Measurements from ENCODE around the gene TRIM3. TPM values are rescaled to one million over a fixed set of nuclear protein-coding genes. Genes with fewer than 3 reads are reported as not detected.

Gene TRIM3
- total RNA-seq, 1 experiment from 2014 or later: 14.4 TPM

DNA sequence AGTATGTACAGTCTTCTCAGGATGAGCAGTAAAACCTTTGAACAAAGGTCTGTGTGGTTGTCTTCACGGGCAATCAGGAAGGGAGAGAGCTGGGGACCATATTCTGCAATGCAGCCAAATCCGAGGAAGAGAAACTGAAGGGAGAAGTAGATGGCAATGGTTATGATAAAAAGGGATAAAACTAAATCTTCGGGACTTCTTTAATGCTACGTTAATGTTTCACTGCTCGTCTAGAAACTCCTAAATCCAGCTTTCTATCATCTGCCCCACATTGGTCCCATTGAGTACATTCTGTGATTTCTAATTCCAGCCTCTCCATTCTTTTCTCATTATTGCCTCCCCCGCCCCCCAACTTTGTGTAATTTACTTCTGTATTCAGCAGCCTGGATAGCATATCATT, 9.3 kb upstream of the TRIM3 start:
- Histone ChIP-seq H3K4ac (ENCODE audit: low read depth, low read length) (no peak overlapping the region), H3K9me3 (ENCODE audit: control insufficient read depth, low read depth, low read length) (no peaks in the 10 kb centered on the region), H3K9ac (ENCODE audit: extremely low read depth, insufficient read length, low read length) (no peak overlapping the region), H3K27me3 (ENCODE audit: insufficient read depth, low read length) (no peaks in the 10 kb centered on the region), H2BK120ac (ENCODE audit: low read depth, low read length, poor library complexity, severe bottlenecking) (no peak overlapping the region), H2BK5ac (ENCODE audit: insufficient read length, low read length) (no peak overlapping the region), H2AFZ (ENCODE audit: low read length) (no peak overlapping the region), H2BK20ac (ENCODE audit: low read depth, low read length, poor library complexity, severe bottlenecking) (no peak overlapping the region), H3K18ac (ENCODE audit: insufficient read length, low read depth, low read length) (no peak overlapping the region), H4K5ac (ENCODE audit: insufficient read length, low read depth, low read length) (no peak overlapping the region), H3K79me2 (ENCODE audit: insufficient read depth, low read length) (peaks cover 18% of the 10 kb centered on the region; the same call in 1 of the 2 replicates), H3T11ph (ENCODE audit: low read length) (no peak overlapping the region), H3K14ac (ENCODE audit: insufficient read depth, low read length) (no peak overlapping the region), H2BK12ac (ENCODE audit: insufficient read length, low read depth, low read length) (no peak overlapping the region), H4K8ac (replicated peaks; ENCODE audit: insufficient read length, low read depth, low read length) (no peak overlapping the region), H2AK5ac (ENCODE audit: insufficient read length, low read length) (no peak overlapping the region), H3K4me2 (ENCODE audit: insufficient read depth, insufficient read length, low read length) (peak overlapping the region; percentile 80), H3K56ac (ENCODE audit: insufficient read length, low read depth, low read length) (no peak overlapping the region), H2BK15ac (ENCODE audit: low read depth, low read length) (no peak overlapping the region), H4K20me1 (ENCODE audit: control insufficient read depth, insufficient read depth, insufficient read length) (no peaks in the 10 kb centered on the region), H4K91ac (ENCODE audit: insufficient read length, low read depth, low read length) (no peak overlapping the region), H3K27ac (ENCODE audit: insufficient read length, low read depth, low read length) (no peak overlapping the region), H3K23me2 (ENCODE audit: insufficient read length, low read depth, low read length, poor library complexity, severe bottlenecking) (peaks cover 13% of the 10 kb centered on the region), H3K79me1 (ENCODE audit: insufficient read depth, low read depth, low read length, poor library complexity, severe bottlenecking) (peaks cover 16% of the 10 kb centered on the region), H3K4me1 (ENCODE audit: insufficient read depth, low read length) (no peaks in the 10 kb centered on the region; the same call in 1 of the 2 replicates), H3K23ac (ENCODE audit: insufficient read length, low read depth, low read length) (no peak overlapping the region)
- Mint-ChIP-seq H3K9me3 (no peaks in the 10 kb centered on the region), H3K27ac (peak overlapping the region in 1 of 3 experiments; percentile 62; a peak in 1 of 7 replicates), H3K4me1 (peaks cover 11 to 13% of the 10 kb centered on the region in 2 experiments), H3K27me3 (ENCODE audit: low read depth) (no peaks in the 10 kb centered on the region; the same call in 1 of the 2 replicates), H3K36me3 (ENCODE audit: insufficient read depth in 1 of 3, low read depth in 3 of 3) (peaks cover 31 to 39% (median 34%) of the 10 kb centered on the region in 3 experiments; a peak in 6 of 7 replicates), H3K4me3 (peak overlapping the region; percentile 98 to 99)
- no CpG with 5 or more reads among the region's 6 CpGs for WGBS (ENCODE audit: extremely low coverage, insufficient read length, low lambda C conversion rate)
- no peak for DNase-seq
- TF ChIP-seq, protein P1, sequence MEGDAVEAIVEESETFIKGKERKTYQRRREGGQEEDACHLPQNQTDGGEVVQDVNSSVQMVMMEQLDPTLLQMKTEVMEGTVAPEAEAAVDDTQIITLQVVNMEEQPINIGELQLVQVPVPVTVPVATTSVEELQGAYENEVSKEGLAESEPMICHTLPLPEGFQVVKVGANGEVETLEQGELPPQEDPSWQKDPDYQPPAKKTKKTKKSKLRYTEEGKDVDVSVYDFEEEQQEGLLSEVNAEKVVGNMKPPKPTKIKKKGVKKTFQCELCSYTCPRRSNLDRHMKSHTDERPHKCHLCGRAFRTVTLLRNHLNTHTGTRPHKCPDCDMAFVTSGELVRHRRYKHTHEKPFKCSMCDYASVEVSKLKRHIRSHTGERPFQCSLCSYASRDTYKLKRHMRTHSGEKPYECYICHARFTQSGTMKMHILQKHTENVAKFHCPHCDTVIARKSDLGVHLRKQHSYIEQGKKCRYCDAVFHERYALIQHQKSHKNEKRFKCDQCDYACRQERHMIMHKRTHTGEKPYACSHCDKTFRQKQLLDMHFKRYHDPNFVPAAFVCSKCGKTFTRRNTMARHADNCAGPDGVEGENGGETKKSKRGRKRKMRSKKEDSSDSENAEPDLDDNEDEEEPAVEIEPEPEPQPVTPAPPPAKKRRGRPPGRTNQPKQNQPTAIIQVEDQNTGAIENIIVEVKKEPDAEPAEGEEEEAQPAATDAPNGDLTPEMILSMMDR (conservative IDR thresholded peaks at IDR 0.05): no peak

Data from H9 (cell line).